ENCODE data around the gene SH3BP4.

- no peak for TF ChIP-seq GATA2 (IDR thresholded peaks at IDR 0.05; ENCODE audit: low read depth, low read length)
- TF ChIP-seq GATA3 (IDR thresholded peaks at IDR 0.05; ENCODE audit: low read depth, low read length): no peak
Observed at GRCh38 chr2:235078182-235078581, 126.4 kb downstream of the SH3BP4 start.

All from SH-SY5Y (cell line).